Tibial nerve (tissue), 4 donors: Measurements from ENCODE around the gene DUSP28. TPM values are rescaled to one million over a fixed set of nuclear protein-coding genes. Genes with fewer than 3 reads are reported as not detected.

Experiments
- DNase-seq, 2 donors: peaks; one replicate each; pipeline ENCODE4 v3.0.0-alpha.2; 2019; ENCODE audit warnings: low spot score in 2 of 2
- H3K27ac ChIP-seq, 4 donors: fragments of 200-600 bp; sonication (generic) in 3 of 4; one replicate each; pipeline ENCODE4 v1.5.1; 2017 to 2019; ENCODE audit warnings: mild to moderate bottlenecking in 1 of 4
- H3K27me3 ChIP-seq, 2 donors: fragments of 200-600 bp; sonication (generic) in 1 of 2; one replicate each; pipeline versions ENCODE4 v1.5.1 to v1.6.0; 2017 to 2019
- H3K36me3 ChIP-seq, 3 donors: fragments of 200-600 bp; sonication (generic); one replicate each; pipeline ENCODE4 v1.5.1; 2018 to 2019
- H3K4me1 ChIP-seq, 4 donors: fragments of 200-600 bp; sonication (generic) in 3 of 4; one replicate each; pipeline ENCODE4 v1.5.1; 2017 to 2019
- H3K4me3 ChIP-seq, 4 donors: fragments of 200-600 bp; sonication (generic) in 3 of 4; one replicate each; pipeline ENCODE4 v1.5.1; 2017 to 2019; ENCODE audit warnings: mild to moderate bottlenecking in 1 of 4, moderate library complexity in 1 of 4
- H3K9me3 ChIP-seq, 4 donors: fragments of 200-600 bp; sonication (generic) in 3 of 4; one replicate each; pipeline ENCODE4 v1.5.1; 2017 to 2019
- CTCF ChIP-seq, 5 experiments: fragments of 200-600 bp in 3 of 5; fragments of 450-650 bp in 2 of 5; sonication (generic) in 3 of 5; IDR thresholded peaks; one replicate each; pipeline ENCODE4 v1.5.1; 2016 to 2019; ENCODE audit warnings: antibody characterized with exemption in 5 of 5, mild to moderate bottlenecking in 3 of 5, moderate library complexity in 2 of 5
- EP300 ChIP-seq, 2 donors: sonication (generic); formaldehyde crosslinking; IDR thresholded peaks; one replicate each; pipeline ENCODE4 v1.6.1; 2017; ENCODE audit warnings: antibody characterized with exemption in 2 of 2, mild to moderate bottlenecking in 1 of 2
- POLR2A ChIP-seq, 2 donors: fragments of 450-650 bp; IDR thresholded peaks; one replicate each; pipeline ENCODE4 v1.6.1; 2017; ENCODE audit warnings: antibody characterized with exemption in 2 of 2, mild to moderate bottlenecking in 2 of 2, moderate library complexity in 2 of 2
- WGBS, 2 donors: methylation state at CpG; one replicate each; pipeline ENCODE4 v1.1.5; 2018; 5-methylcytosine and 5-hydroxymethylcytosine counted together
- total RNA-seq, 4 donors: library from RNA; depleted of rRNA; stranded (reverse); fragments of >200 nt; gene quantifications; one replicate each; pipeline ENCODE4 v1.1.0, GENCODE V29; 2016

DUSP28 gene
- total RNA-seq, 4 donors from 2014 or later, result 4.5 to 16.1 (median 7.2) TPM

GRCh38 chr2:240574386-240575100 lies 14.4 kb downstream of the DUSP28 start:
- H3K27ac ChIP-seq, result peak overlapping the region in 1 of 4 donors; percentile 58
- no peaks in the 10 kb centered on the region for H3K9me3 ChIP-seq
- TF ChIP-seq CTCF (IDR thresholded peaks at IDR 0.05) (no peak), POLR2A (IDR thresholded peaks at IDR 0.05) (no peak), EP300 (IDR thresholded peaks at IDR 0.05) (no peak)
- H3K4me1 ChIP-seq, result peaks cover 0 to 57% (median 20%) of the 10 kb centered on the region in 4 donors
- no peaks in the 10 kb centered on the region for H3K27me3 ChIP-seq
- peaks cover 0 to 86% (median 21%) of the 10 kb centered on the region in 3 donors for H3K36me3 ChIP-seq
- 85 to 86% methylated on average over 12 to 18 of the region's 21 CpGs for WGBS, 2 donors
- DNase-seq, result no peak
- no peak overlapping the region for H3K4me3 ChIP-seq

DNA sequence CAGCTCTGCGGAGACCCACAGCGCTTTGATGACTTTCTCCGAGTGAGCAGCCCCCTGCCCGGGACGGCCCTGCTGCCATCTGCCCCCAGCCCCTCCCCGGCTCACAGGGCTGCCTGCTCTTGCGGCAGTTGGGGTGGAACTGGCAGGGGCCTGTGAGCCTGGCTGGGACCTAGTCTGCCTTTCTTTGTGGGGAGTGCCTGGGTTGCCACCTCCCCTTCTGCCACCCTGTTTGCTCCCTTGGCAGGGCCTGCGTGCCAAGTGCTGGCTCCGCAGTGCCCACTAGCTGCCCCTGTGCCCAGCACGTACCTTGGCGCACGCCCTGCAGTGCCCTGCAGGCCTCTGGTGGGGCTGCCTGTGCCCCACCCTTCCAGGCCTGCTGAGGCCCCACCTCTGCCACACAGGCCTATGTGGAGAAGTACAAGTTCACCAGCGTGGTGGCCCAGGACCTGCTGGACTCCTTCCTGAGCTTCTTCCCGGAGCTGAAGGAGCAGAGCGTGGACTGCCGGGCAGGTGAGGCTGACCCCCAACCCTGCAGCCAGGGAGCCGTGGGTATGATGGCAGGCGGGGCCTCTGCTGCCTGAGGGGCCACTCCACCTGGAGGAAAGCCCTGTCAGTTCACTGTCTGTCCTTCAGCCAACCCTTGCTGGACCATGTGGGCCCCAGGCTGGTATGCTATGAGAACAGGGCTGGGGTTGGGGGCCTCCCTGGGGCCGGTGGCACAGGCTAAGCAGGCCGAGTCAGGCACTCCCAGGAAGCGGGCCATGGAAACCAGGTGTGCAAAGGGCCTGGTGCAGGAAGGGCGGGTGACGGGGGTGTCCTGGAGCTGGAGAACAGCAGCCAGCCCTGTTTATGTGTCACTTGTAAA lies 15.2 kb downstream of the DUSP28 start:
- Histone ChIP-seq H3K27me3 (no peaks in the 10 kb centered on the region), H3K27ac (peak overlapping the region in 1 of 4 donors; percentile 58), H3K9me3 (no peaks in the 10 kb centered on the region), H3K36me3 (peaks cover 0 to 92% (median 21%) of the 10 kb centered on the region in 3 donors), H3K4me1 (peaks cover 0 to 57% (median 20%) of the 10 kb centered on the region in 4 donors), H3K4me3 (no peak overlapping the region)
- 81 to 82% methylated on average over 17 to 23 of the region's 23 CpGs for WGBS, 2 donors
- no peak for DNase-seq
- TF ChIP-seq EP300 (IDR thresholded peaks at IDR 0.05), result no peak
- no peak for TF ChIP-seq POLR2A (IDR thresholded peaks at IDR 0.05)
- TF ChIP-seq CTCF (IDR thresholded peaks at IDR 0.05), result no peak

DNA sequence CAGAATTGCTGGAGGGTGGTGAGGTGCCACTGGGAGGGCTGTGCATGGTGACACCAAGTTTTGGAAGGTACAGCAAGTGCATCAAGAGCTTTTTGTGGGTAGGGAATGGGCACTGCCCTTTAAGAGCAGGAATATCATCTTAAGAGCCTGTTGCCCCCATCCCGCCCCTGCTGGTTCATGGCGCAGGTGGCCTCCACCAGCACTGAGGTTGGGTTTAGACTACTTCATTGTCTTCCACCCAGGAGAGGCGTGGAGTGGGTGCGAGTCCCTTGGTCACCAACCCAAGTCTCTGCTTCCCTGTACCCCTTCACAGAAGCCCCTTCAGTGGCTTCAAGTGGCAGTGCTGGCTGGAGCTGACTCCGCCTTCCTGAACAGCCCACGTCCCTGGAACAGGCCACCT lies 15.9 kb downstream of the DUSP28 start:
- no peak for TF ChIP-seq EP300 (IDR thresholded peaks at IDR 0.05)
- no peak for TF ChIP-seq CTCF (IDR thresholded peaks at IDR 0.05)
- TF ChIP-seq POLR2A (IDR thresholded peaks at IDR 0.05), result no peak
- Histone ChIP-seq H3K9me3 (peaks cover 0 to 2% (median 0%) of the 10 kb centered on the region in 4 donors), H3K4me1 (peaks cover 0 to 55% (median 15%) of the 10 kb centered on the region in 4 donors), H3K36me3 (peaks cover 0 to 92% (median 21%) of the 10 kb centered on the region in 3 donors), H3K27me3 (no peaks in the 10 kb centered on the region), H3K27ac (peak overlapping the region in 1 of 4 donors; percentile 58), H3K4me3 (no peak overlapping the region)
- 76 to 81% methylated on average over 6 of the region's 6 CpGs for WGBS, 2 donors
- no peak for DNase-seq

- TF ChIP-seq EP300 (IDR thresholded peaks at IDR 0.05) (no peak), CTCF (IDR thresholded peaks at IDR 0.05) (no peak), POLR2A (IDR thresholded peaks at IDR 0.05) (no peak)
- H3K4me1 ChIP-seq, result peaks cover 0 to 49% (median 14%) of the 10 kb centered on the region in 4 donors
- H3K27me3 ChIP-seq, result no peaks in the 10 kb centered on the region
- no peak overlapping the region for H3K4me3 ChIP-seq
- H3K9me3 ChIP-seq, result peaks cover 0 to 7% (median 0%) of the 10 kb centered on the region in 4 donors
- H3K36me3 ChIP-seq, result peaks cover 0 to 90% (median 21%) of the 10 kb centered on the region in 3 donors
- peak overlapping the region in 2 of 4 donors; percentile 42 to 77 for H3K27ac ChIP-seq
- no peak for DNase-seq
- 89 to 93% methylated on average over 6 to 29 of the region's 32 CpGs for WGBS, 2 donors
Measured at GRCh38 chr2:240576436-240577205, 16.5 kb downstream of the DUSP28 start.
